CD4-positive, alpha-beta T cell treated with Interferon alpha-2 for 1 hour (primary cell): ENCODE results near the gene NDE1.
"Not testable (repeated sequence)": the region's sequence is repeated elsewhere in the genome, so short reads cannot be mapped to it uniquely, and the experiment has no call there.

Experiments
- DNase-seq, 2 donors: peaks; one replicate each; pipeline ENCODE4 v3.0.0-alpha.2; 2020 to 2022

NDE1 gene

DNA sequence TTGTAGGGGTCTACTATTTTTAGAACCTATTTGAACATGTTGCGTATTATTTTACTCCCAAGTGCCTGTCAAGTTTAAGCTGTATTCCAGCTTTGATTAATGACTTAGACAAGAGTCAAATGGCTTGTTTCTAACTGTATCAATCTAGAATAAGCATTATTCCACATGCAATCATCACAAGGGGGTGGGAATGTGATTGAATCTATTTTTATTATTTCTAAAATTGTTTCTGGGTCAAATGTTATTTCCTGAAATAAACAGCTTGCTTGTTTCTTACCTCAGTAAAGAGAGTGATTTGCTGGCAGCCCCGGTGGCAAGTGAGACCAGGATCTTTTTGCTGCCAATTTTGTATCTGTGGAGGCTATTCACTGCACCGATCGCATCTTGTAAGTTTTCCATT, 28.6 kb upstream of the NDE1 start:
- DNase-seq: no peak

GRCh38 chr16:15621889-15622288, 28.2 kb upstream of the NDE1 start:
- no peak for DNase-seq

DNA sequence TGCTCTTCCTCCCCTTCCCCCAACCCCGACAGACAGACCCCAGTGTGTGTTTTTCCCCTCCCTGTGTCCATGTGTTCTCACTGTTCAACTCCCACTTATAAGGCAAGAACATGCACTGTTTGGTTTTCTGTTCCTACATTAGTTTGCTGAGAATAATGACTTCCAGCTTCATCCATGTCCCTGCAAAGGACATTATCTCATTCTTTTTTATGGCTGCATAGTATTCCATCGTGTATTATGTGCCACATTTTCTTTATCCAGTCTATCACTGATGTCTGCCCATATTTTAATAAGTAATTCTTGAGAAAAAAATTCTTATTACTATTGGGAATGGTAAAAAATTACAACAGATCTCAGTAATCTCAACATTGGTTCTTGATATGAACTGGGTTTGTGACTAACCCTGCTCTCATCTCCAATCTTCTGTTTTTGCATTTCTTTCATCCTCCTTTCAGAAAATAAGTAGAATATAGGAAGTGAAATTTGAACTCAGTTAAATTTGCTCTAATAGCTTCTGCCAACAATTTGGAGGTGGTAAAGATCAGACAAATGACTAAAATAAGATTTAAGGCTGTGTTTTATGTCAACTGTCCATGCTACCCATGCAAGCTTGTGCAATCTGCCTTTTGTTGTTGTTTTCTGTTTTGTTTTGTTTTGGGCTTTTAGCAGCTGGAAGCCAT, 18.2 kb upstream of the NDE1 start:
- DNase-seq: no peak

DNA sequence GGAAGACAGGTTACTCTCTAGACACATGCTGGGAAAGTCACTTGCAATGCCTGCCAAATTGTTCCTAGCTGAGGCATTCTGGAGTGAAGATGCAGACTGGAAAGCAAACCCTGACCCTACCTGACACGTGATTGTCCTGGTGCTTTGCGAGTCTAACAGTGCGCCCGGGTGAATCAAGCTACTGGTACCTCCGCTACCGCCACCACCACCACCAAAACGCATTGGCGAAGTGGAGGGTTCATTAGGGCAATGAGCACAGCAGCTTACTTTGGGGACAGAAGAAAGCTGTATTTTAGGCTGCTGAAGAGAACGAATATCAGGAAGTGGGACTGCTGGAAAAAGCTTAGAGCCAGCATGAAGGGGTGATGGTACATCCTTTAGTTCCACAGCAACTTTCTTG, 14.1 kb upstream of the NDE1 start:
- DNase-seq: no peak

DNA sequence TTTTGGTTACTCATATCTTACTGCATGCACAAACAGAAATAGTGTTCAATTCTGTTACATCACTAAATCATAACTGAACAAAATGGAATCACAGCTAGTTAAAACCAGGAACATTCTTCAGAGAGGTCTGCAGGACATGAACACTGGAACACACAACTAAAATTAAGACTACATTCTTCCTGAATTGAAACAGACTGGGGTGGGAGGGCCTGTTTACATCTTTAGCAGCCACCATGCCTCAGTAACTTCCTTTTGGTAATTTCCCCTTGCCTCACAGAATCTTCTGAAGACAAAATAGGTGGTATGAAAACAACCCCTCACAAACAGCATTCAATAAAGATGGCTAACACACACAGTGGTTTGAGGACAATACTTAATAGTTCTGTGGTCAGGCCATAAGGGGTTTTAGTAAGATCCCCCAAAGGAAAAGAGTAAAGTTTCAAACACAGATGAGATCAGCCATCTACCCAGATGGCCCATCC, 13.6 kb upstream of the NDE1 start:
- DNase-seq: peak in 1 of 2 donors; percentile 49

- DNase-seq: peak in 1 of 2 donors; percentile 33
Measured at GRCh38 chr16:15639061-15639568, 10.9 kb upstream of the NDE1 start.

- no peak for DNase-seq
Measured at GRCh38 chr16:15640966-15641365, 9.1 kb upstream of the NDE1 start.

GRCh38 chr16:15641753-15642556, 8.1 kb upstream of the NDE1 start:
- no peak for DNase-seq

DNA sequence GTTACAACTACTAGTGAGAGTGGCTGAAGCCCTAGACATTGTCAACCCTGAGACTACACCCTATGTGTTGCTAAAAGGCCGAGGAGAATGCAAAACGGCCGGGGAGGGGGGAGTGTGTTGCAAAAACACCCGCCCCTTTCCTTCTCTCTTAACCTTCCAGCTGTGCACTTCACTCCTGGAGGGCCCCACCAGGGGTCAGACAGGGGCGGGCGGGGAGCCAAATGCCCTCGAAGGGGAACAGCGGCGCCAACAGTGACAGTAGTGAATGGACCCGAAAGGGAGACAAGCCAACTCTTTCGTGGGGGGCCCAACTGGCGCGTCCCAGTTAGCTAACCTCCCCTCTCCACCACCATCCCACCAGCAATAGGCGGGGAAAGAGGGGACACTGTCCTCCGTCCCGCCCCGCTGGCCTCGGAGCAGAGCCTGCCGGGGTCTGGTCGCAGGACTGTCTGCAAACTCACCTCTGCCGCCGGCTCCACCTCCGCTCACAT, 7.4 kb upstream of the NDE1 start:
- DNase-seq: peak; percentile 86

DNA sequence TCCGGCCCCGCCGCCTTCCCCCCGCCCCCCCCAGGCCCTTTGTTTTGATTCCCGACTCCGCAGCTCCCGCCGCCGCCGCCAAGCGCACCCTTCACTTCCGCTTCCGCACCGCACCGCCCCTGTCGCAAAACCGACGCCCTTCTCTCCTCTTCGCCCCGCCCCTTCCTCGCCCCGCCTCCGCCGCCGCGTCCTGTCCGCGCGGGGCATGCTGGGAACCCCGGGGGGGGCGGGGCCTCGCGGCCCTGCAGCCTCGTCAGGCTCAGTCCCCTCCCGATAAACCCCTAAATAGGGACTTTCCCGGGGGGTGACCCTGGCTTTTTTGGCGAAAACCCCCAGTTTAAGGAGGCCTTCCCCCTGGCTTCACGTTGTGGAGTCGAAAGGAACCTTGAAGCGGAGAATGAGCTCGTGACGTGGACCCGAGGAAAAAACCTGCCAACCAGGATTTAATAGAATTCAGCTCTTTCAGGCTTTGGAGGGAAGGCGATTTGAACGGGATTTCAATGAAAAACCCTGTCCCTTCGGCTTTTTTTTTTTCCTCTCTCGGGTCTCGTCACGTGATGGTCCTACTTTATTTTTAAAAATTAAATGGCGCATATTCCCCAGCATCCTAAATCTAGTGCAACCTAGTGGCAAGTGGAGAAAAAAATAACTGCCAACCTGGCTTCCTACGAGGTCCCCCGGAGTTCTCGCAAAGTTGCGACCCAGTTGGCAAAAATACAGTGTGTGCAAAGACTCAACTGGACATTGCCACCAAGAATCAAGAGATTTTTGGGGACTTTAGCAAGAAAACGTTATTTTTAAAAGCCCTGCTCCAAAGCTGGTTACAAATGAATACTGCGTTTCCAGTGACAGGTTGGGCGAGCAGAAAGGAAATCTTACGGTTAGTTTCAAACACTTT, 6.7 kb upstream of the NDE1 start, which contains the start of gene MARF1:
MARF1 (minus strand) TSS at position 107 of the 898 bp plus-strand sequence. CDS start 3,921 bp downstream, outside the sequence.
- DNase-seq: peak; percentile 98 to 99

- DNase-seq: no peak
Measured at GRCh38 chr16:15643946-15644250, 6.1 kb upstream of the NDE1 start.

DNA sequence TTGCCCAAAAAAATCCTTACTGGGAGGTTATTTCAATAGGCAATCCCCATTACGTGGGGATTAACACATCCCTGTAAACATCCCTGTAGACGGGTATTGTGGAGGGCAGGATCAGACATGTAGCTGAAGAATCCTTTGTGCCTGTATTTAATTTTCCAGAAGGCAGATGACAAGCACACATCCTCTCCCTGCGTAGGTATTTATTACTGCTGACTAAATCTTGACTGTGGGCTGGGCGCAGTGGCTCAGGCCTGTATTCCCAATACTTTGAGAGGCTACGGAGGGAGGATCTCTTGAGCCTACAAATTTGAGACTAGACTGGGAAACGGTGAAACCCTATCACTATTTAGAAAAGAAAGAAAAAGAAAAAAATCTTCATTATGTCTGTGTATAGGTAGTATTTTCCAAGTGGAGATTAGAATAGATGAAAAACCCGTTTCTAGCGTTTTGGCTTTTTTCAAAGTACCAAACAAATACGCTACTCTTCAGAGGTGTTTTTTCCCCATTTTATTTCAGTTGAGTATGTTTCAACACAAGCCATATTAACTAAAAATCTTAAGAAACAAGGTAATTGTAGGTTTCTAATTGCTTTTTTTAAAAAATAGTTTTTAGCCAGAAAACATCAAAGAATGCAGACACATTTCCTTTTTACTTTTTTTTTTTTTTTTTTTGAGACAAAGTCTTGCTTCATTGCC, 5.6 kb upstream of the NDE1 start:
- DNase-seq: no peak

GRCh38 chr16:15644962-15645465, 5.0 kb upstream of the NDE1 start:
- DNase-seq: not testable (repeated sequence)

GRCh38 chr16:15646557-15647293, 3.3 kb upstream of the NDE1 start:
- not testable (repeated sequence) for DNase-seq

DNA sequence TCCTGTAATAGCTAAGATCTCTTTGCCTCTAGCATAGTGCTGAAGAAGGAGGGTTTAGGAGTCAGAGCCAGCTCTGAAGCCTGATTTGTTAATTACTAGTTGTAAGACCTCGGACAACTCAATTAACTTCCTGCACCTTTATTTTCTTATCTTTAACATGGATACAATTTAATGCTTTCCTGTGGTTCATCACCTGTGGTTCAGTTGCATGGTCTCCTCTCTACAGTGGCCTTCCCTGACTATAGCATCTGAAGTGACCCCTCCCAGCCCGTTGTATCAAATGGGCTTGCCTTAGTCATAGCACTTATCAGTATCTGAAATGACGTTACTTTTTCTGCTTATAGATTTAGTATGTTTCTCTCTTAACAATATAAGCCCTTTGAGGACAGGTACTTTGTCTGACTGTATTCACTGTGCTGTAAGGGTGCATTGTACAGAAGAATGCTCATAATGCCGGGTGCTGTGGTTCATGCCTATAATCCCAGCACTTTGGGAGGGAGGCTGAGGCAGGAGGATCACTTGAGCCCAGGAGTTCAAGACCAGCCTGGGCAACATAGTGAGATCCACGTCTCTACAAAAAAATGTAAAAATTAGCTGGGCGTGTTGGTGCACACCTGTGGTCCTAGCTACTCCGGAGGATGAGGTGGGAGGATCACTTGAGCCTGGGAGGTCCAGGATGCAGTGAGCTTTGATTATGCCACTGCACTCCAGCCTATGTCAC, 2.6 kb upstream of the NDE1 start:
- no peak for DNase-seq

DNA sequence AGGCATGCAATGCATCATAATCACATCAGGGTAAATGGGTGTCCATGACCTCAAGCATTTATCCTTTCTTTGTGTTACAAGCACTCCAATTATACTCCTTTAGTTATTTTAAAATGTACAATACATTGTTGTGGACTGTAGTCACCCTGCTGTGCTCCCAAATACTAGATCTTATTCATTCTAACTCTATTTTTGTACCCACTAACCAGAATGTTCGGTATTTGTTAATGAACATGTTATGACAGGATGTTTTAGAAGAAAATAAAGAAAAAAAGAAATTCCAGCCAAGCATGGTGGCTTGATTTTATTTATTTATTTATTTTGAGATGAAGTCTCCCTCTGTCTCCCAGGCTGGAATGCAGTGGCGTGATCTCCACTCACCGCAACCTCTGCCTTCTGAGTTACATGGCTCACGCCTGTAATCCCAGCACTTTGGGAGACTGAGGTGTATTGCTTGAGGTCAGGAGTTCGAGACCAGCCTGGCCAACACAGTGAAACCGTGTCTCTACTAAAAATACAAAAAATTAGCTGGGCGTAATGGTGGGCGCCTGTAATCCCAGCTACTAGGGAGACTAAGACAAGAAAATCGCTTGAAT, 1.8 kb upstream of the NDE1 start:
- DNase-seq: no peak

DNA sequence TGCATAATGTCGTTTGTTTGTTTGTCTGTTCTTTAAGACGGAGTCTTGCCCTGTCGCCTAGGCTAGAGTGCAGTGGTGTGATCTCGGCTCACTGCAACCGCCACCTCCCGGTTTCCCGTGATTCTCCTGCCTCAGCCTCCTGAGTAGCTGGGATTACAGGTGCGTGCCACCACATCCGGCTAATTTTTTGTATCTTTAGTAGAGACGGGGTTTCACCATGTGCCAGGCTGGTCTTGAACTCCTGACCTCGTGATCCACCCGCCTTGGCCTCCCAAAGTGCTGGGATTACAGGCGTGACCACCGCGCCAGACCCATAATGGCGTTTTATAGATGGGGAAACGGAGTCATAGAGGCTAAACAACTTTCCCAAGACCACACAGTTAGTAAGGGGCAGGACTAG, 734 bp upstream of the NDE1 start:
- DNase-seq: not testable (repeated sequence)

- DNase-seq: no peak
Measured at GRCh38 chr16:15649727-15650018, 372 bp upstream of the NDE1 start.

GRCh38 chr16:15650698-15651171, 690 bp downstream of the NDE1 start:
- peak; percentile 22 to 61 for DNase-seq
